SU-DHL-6 (cell line): ENCODE results near the gene SIK3.

ENCODE experiments used
- CTCF ChIP-seq: fragments of 200-600 bp; sonication (generic); IDR thresholded peaks from one replicate; pipeline ENCODE4 v1.5.1; 2017; ENCODE audit warnings: antibody characterized with exemption, mild to moderate bottlenecking, low read length, moderate library complexity; ENCODE audit not compliant: insufficient read depth, poor library complexity, severe bottlenecking
- EZH2phosphoT487 ChIP-seq: fragments of 200-600 bp; sonication (generic), shearing (Covaris generic); conservative IDR thresholded peaks from 2 replicates; pipeline ENCODE4 v1.6.1; 2018; ENCODE audit warnings: mild to moderate bottlenecking, antibody characterized with exemption, low read length, moderate library complexity, mixed read lengths

GRCh38 chr11:116891746-116892145 is 206.5 kb downstream of the SIK3 start:
- no peak for TF ChIP-seq EZH2phosphoT487
- no peak for TF ChIP-seq CTCF
